HepG2 (cell line): Measurements from ENCODE around the gene PLSCR5. TPM values are rescaled to one million over a fixed set of nuclear protein-coding genes. Genes with fewer than 3 reads are reported as not detected.

Source experiments
- ARID5B ChIP-seq: IDR thresholded peaks from 2 replicates; pipeline ENCODE4 v1.4.0; 2020; ENCODE audit warnings: mild to moderate bottlenecking, missing genetic modification reagents
- CENPX ChIP-seq: sonication (generic); formaldehyde crosslinking; IDR thresholded peaks from 2 replicates; pipeline ENCODE4 v1.9.0; 2021; ENCODE audit warnings: mild to moderate bottlenecking, missing genetic modification reagents, moderate library complexity
- EED ChIP-seq: sonication (generic); formaldehyde crosslinking; IDR thresholded peaks from 2 replicates; pipeline ENCODE4 v1.5.0; 2020; ENCODE audit warnings: mild to moderate bottlenecking, missing genetic modification reagents
- IKZF5 ChIP-seq: IDR thresholded peaks from 2 replicates; pipeline ENCODE4 v1.6.1; 2018; ENCODE audit warnings: missing genetic modification reagents, mild to moderate bottlenecking, missing compliant biosample characterization
- ISX ChIP-seq: sonication (generic); formaldehyde crosslinking; conservative IDR thresholded peaks from 2 replicates; pipeline ENCODE4 v1.5.0; 2020; ENCODE audit warnings: missing genetic modification reagents
- SMAD9 ChIP-seq: sonication (generic); formaldehyde crosslinking; IDR thresholded peaks from 2 replicates; pipeline ENCODE4 v1.5.1; 2020; ENCODE audit warnings: mild to moderate bottlenecking, missing genetic modification reagents
- SP5 ChIP-seq: IDR thresholded peaks from 2 replicates; pipeline ENCODE4 v1.6.1; 2016; ENCODE audit warnings: low read depth, borderline replicate concordance
- STAG1 ChIP-seq: sonication (generic); formaldehyde crosslinking; IDR thresholded peaks from 2 replicates; pipeline ENCODE4 v1.4.0; 2020; ENCODE audit warnings: missing genetic modification reagents
- STAT5B ChIP-seq: sonication (generic); formaldehyde crosslinking; IDR thresholded peaks from 2 replicates; pipeline ENCODE4 v1.4.0; 2020; ENCODE audit warnings: missing genetic modification reagents
- ZNF232 ChIP-seq: sonication (generic); formaldehyde crosslinking; IDR thresholded peaks from 2 replicates; pipeline ENCODE4 v1.4.0; 2020; ENCODE audit warnings: missing genetic modification reagents, borderline replicate concordance
- ZNF430 ChIP-seq: sonication (generic); formaldehyde crosslinking; IDR thresholded peaks from 2 replicates; pipeline ENCODE4 v1.9.0; 2021; ENCODE audit warnings: mild to moderate bottlenecking, missing genetic modification reagents
- ZNF772 ChIP-seq: sonication (generic); formaldehyde crosslinking; IDR thresholded peaks from 2 replicates; pipeline ENCODE4 v1.5.0; 2020; ENCODE audit warnings: mild to moderate bottlenecking, missing genetic modification reagents
- polyA plus RNA-seq, 8 experiments: library from polyadenylated mRNA; depleted of rRNA in 3 of 8; stranded (reverse) in 7 of 8; unstranded in 1 of 8; fragments of >200 nt; fragmentation: Illumina TruSeq in 4 of 8; extraction: Trizol in 4 of 8; gene quantifications; 2 replicates each; pipeline versions ENCODE4 v1.2.1 to v1.2.3, GENCODE V29; 2011 to 2016; ENCODE audit warnings: low read depth in 4 of 8, missing spikeins in 1 of 8, mixed read lengths in 1 of 8; ENCODE audit not compliant: insufficient read depth in 1 of 8
- total RNA-seq, 5 experiments: library from RNA; depleted of rRNA; stranded (reverse); fragments of >200 nt; fragmentation: Illumina TruSeq; extraction: Trizol; gene quantifications; 2 replicates each; pipeline ENCODE4 v1.2.3, GENCODE V29; 2016; ENCODE audit warnings: low read depth in 1 of 5
- TF ChIP-seq, protein P1 (sequence below): sonication (generic); formaldehyde crosslinking; IDR thresholded peaks from 2 replicates; pipeline ENCODE4 v1.5.0; 2020; ENCODE audit warnings: mild to moderate bottlenecking, missing genetic modification reagents, borderline replicate concordance
- TF ChIP-seq, protein P2 (sequence below): sonication (generic); formaldehyde crosslinking; IDR thresholded peaks from 2 replicates; pipeline ENCODE4 v1.4.0; 2020; ENCODE audit warnings: missing genetic modification reagents

PLSCR5 gene
- total and polyA plus RNA-seq, 2 of the 13 experiments (the other 11 are each of a cell fraction or from before 2014, with no cell fraction given) = 0.50 TPM; not detected in 1

GRCh38 chr3:146646261-146646660 lies 41.1 kb upstream of the PLSCR5 start (continued):
- TF ChIP-seq, protein P1, sequence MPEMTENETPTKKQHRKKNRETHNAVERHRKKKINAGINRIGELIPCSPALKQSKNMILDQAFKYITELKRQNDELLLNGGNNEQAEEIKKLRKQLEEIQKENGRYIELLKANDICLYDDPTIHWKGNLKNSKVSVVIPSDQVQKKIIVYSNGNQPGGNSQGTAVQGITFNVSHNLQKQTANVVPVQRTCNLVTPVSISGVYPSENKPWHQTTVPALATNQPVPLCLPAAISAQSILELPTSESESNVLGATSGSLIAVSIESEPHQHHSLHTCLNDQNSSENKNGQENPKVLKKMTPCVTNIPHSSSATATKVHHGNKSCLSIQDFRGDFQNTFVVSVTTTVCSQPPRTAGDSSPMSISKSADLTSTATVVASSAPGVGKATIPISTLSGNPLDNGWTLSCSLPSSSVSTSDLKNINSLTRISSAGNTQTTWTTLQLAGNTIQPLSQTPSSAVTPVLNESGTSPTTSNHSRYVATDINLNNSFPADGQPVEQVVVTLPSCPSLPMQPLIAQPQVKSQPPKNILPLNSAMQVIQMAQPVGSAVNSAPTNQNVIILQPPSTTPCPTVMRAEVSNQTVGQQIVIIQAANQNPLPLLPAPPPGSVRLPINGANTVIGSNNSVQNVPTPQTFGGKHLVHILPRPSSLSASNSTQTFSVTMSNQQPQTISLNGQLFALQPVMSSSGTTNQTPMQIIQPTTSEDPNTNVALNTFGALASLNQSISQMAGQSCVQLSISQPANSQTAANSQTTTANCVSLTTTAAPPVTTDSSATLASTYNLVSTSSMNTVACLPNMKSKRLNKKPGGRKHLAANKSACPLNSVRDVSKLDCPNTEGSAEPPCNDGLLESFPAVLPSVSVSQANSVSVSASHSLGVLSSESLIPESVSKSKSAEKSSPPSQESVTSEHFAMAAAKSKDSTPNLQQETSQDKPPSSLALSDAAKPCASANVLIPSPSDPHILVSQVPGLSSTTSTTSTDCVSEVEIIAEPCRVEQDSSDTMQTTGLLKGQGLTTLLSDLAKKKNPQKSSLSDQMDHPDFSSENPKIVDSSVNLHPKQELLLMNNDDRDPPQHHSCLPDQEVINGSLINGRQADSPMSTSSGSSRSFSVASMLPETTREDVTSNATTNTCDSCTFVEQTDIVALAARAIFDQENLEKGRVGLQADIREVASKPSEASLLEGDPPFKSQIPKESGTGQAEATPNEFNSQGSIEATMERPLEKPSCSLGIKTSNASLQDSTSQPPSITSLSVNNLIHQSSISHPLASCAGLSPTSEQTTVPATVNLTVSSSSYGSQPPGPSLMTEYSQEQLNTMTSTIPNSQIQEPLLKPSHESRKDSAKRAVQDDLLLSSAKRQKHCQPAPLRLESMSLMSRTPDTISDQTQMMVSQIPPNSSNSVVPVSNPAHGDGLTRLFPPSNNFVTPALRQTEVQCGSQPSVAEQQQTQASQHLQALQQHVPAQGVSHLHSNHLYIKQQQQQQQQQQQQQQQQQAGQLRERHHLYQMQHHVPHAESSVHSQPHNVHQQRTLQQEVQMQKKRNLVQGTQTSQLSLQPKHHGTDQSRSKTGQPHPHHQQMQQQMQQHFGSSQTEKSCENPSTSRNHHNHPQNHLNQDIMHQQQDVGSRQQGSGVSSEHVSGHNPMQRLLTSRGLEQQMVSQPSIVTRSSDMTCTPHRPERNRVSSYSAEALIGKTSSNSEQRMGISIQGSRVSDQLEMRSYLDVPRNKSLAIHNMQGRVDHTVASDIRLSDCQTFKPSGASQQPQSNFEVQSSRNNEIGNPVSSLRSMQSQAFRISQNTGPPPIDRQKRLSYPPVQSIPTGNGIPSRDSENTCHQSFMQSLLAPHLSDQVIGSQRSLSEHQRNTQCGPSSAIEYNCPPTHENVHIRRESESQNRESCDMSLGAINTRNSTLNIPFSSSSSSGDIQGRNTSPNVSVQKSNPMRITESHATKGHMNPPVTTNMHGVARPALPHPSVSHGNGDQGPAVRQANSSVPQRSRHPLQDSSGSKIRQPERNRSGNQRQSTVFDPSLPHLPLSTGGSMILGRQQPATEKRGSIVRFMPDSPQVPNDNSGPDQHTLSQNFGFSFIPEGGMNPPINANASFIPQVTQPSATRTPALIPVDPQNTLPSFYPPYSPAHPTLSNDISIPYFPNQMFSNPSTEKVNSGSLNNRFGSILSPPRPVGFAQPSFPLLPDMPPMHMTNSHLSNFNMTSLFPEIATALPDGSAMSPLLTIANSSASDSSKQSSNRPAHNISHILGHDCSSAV = no peak
- TF ChIP-seq SP5 (CRISPR knock-in tag) (no peak), ISX (CRISPR knock-in tag) (no peak), SMAD9 (CRISPR knock-in tag) (no peak), ARID5B (peak; percentile 42; the same call in 1 of the 2 replicates), CENPX (CRISPR knock-in tag) (no peak), ZNF232 (CRISPR knock-in tag) (no peak), EED (no peak), ZNF430 (no peak), STAG1 (CRISPR knock-in tag) (no peak), ZNF772 (CRISPR knock-in tag) (no peak), STAT5B (CRISPR knock-in tag) (no peak), IKZF5 (CRISPR knock-in tag) (no peak)
- TF ChIP-seq, protein P2, sequence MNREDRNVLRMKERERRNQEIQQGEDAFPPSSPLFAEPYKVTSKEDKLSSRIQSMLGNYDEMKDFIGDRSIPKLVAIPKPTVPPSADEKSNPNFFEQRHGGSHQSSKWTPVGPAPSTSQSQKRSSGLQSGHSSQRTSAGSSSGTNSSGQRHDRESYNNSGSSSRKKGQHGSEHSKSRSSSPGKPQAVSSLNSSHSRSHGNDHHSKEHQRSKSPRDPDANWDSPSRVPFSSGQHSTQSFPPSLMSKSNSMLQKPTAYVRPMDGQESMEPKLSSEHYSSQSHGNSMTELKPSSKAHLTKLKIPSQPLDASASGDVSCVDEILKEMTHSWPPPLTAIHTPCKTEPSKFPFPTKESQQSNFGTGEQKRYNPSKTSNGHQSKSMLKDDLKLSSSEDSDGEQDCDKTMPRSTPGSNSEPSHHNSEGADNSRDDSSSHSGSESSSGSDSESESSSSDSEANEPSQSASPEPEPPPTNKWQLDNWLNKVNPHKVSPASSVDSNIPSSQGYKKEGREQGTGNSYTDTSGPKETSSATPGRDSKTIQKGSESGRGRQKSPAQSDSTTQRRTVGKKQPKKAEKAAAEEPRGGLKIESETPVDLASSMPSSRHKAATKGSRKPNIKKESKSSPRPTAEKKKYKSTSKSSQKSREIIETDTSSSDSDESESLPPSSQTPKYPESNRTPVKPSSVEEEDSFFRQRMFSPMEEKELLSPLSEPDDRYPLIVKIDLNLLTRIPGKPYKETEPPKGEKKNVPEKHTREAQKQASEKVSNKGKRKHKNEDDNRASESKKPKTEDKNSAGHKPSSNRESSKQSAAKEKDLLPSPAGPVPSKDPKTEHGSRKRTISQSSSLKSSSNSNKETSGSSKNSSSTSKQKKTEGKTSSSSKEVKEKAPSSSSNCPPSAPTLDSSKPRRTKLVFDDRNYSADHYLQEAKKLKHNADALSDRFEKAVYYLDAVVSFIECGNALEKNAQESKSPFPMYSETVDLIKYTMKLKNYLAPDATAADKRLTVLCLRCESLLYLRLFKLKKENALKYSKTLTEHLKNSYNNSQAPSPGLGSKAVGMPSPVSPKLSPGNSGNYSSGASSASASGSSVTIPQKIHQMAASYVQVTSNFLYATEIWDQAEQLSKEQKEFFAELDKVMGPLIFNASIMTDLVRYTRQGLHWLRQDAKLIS (CRISPR knock-in tag) = no peak
